RKO (cell line): ENCODE data around the gene ITGB3BP.

Source experiments
- DNase-seq: peaks from one replicate; pipeline ENCODE4 v3.0.0-alpha.2; 2016; ENCODE audit warnings: low spot score

Gene ITGB3BP

GRCh38 chr1:63418101-63418500 is 104.9 kb downstream of the ITGB3BP start:
- DNase-seq = no peak

- DNase-seq = no peak
Observed at GRCh38 chr1:63414691-63415365, 108.2 kb downstream of the ITGB3BP start.

- no peak for DNase-seq
Observed at GRCh38 chr1:63413394-63413793, 109.6 kb downstream of the ITGB3BP start.

GRCh38 chr1:63411066-63411465 is 112.0 kb downstream of the ITGB3BP start:
- no peak for DNase-seq

DNA sequence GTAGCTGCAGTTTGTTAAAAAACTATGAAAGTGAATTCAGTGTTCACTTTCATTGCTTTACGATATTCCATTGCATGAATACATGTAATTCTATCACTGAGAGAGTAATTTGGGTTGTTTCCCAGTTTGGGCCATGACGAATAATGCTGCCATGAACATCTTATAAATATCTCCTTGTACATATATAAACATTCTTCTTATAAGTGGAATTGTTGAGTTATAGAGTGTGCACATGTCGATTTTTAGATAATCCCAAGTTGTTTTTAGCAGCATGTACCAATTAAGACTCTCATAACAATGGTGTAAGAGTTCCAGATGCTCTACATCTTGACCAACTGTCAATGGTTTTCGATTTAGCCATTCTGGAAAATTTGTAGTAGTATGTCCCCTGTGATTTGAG is 114.7 kb downstream of the ITGB3BP start:
- no peak for DNase-seq

GRCh38 chr1:63407002-63407401 is 116.0 kb downstream of the ITGB3BP start:
- no peak for DNase-seq

GRCh38 chr1:63405987-63406386 is 117.0 kb downstream of the ITGB3BP start:
- DNase-seq = no peak

DNA sequence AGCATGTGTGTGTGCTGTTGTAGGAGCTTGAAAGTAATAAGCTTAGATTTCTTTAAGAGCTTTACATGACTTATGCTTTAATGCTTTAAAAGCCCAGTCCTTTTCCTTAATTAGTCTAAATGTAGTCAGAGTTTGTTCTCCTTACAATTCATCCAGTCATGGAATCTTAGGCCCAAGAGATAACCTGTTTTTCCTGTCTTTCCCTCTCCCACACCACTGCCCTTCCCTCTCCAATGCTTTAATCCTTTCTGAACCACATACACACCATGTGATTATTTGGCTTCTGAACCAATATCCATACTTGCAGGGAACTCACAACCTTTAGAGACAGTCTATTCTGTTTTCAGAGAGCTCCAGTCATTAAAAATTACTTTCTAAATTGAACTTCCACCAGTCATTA is 118.0 kb downstream of the ITGB3BP start:
- DNase-seq = no peak

DNA sequence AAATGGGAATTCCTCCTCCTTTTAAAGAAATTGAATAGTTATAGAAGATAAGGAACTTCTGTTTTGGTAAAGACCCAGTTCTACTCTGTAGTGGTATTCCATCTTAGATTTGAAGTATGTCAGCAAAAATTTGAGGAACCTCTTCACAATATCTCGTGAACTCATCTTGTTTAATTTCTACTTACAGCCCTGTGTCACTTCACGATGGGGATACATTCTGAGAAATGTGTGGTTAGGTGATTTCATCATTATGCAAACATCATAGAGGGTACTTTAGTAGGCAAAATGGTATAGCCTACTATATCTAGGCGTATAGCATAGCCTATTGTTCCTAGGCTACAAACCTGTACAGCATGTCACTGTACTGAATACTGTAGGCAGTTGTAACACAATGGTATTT is 119.6 kb downstream of the ITGB3BP start:
- DNase-seq = no peak

DNA sequence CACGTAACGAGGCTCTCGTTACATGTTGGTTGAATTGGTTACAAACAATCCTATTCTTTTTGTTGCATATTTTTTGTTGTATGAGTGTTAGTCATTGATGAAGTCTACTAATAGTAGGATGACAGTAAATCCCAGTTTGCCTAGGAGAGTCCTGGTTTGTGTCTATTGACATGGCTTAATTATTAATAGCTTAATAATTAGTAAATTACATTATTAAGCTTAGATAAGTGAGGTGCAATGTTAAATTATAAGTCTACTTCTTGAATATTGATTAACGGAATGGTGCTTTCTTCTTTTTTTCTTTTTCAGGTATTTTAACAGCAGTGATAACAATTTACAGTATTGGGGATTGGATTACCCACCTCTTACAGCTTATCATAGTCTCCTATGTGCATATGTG is 121.1 kb downstream of the ITGB3BP start:
- no peak for DNase-seq
